GM10266 (cell line): ENCODE measurements around the gene SLAIN1.

Experiments used
- DNase-seq: peaks from one replicate; pipeline ENCODE4 v3.0.0; 2012; ENCODE audit errors: extremely low spot score
- TF ChIP-seq, protein P1 (sequence below): IDR thresholded peaks from 2 replicates; pipeline ENCODE4 v1.5.1; 2012; ENCODE audit warnings: mild to moderate bottlenecking, low read depth; ENCODE audit not compliant: control insufficient read depth, insufficient read depth; ENCODE audit errors: missing control alignments

The SLAIN1 gene

DNA sequence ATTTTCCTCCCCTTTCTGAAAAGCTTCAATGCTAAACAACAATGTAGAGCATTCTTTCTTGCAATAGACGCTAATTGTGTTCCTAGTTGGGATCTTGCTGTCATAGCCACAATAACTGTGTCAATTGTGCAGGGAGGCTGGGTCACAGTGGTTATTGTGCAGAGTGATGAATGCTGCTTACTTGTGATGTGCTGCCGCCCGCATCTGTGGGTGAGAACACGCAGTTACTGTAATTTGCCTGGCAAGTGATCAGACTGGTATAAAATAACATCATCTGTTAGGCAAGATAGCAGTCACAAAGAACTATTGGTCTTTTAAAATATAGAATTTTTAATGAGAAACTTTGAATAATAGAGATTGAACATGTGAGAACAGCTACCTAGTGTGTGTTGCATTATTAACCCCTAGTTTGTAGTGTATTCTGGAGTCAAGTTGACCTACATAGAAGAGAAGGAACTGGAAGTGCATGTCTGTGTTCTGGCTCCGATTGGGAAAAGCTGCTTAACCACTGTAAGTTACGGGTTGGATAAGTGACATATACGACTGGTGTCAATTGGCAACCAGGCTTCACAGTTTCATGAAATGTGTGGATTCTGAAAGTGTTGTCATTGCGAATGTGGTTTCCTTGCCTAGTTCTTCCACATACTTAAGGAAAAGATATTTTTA, 43.6 kb downstream of the SLAIN1 start:
- DNase-seq = no peak
- TF ChIP-seq, protein P1, sequence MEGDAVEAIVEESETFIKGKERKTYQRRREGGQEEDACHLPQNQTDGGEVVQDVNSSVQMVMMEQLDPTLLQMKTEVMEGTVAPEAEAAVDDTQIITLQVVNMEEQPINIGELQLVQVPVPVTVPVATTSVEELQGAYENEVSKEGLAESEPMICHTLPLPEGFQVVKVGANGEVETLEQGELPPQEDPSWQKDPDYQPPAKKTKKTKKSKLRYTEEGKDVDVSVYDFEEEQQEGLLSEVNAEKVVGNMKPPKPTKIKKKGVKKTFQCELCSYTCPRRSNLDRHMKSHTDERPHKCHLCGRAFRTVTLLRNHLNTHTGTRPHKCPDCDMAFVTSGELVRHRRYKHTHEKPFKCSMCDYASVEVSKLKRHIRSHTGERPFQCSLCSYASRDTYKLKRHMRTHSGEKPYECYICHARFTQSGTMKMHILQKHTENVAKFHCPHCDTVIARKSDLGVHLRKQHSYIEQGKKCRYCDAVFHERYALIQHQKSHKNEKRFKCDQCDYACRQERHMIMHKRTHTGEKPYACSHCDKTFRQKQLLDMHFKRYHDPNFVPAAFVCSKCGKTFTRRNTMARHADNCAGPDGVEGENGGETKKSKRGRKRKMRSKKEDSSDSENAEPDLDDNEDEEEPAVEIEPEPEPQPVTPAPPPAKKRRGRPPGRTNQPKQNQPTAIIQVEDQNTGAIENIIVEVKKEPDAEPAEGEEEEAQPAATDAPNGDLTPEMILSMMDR = no peak

DNA sequence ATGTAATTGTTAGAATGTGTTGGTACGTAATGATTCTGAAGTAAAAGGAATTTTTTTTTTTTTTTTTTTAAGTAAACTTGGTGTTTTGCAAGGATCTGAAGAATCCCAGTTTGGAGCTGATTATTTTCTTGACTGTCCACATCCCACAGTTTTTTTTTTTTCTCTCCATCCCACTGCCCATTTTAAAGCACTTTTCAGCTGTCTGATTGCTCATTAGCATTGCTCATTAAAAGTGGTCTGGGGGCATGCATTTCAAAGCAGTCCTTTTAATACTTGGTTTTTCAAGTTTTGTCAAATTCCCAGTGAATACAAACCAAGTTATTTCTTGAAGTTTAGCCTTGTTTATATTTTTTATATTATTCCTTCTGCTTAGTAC, 44.1 kb downstream of the SLAIN1 start:
- TF ChIP-seq, protein P1 = no peak
- no peak for DNase-seq

DNA sequence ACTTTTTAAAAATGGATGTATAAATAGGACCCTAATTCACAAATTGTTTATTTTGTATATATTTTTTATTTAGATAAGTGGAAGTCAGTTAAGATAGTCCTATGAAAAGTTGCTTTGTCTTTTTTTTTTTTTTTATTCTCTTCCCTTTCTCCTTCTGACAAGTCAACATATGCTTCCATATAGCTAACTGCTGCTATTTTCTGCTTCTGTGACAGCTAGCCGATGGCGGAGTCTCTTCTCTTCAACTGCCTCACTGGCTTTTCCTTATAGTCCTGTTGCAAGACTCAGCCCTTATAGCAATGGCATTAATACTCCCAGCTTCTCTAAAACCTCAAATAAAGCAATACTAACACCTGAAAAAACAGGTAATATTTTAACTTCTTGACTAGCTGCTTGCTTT, 45.3 kb downstream of the SLAIN1 start:
- DNase-seq = no peak
- TF ChIP-seq, protein P1 = no peak

DNA sequence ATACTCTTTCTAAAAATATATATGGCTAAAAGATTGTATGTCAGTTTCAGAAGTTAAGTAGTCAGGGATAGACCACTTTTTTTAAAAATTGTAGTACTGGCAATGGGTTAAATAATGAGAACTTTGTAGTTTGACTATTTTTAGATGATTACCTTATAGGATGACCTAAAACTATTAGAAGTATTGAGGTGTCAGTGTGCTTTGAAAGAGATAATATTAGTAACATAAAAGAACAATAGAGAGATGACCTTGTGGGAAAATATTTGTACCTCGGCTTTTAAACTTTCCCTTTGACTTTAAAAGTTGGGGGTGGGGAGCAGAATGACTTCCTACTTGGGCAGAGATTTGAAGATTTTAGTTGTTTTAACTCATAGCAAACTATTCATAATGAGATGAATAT, 48.3 kb downstream of the SLAIN1 start:
- TF ChIP-seq, protein P1 = no peak
- peak; percentile 18 for DNase-seq

DNA sequence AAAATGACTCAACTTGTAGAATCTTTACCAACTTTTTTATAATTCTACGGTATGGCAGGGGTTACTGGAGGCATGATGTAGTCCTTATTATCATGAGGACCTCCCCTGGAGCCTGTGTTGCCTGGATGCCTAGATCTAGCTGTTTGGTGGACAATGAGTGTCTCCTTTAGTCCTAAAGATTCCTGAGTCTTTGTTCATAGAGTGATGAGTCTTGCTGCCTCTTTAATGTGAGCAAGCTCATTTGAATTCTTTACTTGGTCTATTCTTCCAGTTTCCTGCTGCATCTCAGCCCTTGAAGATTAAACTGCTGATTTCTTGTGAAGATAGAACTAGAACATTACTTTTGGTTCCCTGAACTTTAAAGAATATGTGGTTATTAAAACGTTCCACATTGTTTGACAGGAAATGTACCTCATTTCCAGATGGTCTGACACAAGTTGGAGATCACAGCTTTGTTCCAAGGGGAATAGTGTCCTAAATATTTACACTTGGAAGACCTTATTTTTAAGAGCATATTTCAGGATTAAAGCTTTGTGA, 51.9 kb downstream of the SLAIN1 start:
- no peak for DNase-seq
- TF ChIP-seq, protein P1 = no peak

DNA sequence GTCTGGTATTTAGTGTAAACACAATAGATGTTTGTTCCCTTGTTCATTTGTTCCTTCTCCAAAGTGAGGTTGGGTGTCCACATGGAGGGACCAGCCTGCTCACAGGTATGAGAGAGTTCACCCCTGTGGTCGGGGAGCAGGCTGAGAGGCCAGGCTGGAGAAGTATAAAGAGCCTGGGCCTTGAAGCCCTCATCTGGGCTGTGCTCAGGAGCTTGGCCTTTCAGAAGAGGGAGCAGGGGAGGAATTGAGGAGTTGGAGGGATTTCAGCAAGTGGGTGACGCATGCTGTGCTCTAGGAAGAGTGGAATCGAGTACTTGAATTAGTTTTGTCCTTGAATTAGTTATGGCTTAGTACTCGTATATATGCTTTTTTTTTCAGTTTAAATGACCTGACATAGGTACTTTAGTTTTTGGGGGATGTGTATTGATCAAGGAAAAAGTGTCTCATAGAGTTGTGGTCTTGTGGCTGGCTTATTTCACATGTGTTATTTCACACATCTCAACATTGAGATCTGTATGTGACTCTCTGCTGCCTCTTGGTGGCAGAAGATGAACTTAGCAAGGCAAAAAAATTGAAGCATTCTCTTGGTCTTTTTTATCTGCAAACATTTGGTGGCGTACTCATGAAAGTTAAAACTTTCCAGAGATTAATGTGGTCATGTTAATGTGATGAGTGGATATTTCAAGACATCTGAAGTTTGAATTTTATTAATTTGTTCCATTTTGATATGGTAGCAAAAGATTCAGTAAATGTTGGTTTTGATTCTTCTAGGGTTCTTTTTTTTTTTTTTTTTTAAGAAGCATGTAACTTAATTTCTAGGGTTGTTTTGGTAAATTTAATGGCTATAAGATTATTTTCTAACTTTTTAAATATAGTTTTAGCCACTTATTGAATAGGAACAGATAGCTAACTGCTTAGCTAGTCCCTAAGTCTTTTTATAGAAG, 54.3 kb downstream of the SLAIN1 start:
- DNase-seq = peak; percentile 60
- TF ChIP-seq, protein P1 = peak; percentile 82
